ENCODE data around the gene GPATCH2. TPM values are rescaled to one million over a fixed set of nuclear protein-coding genes. Genes with fewer than 3 reads are reported as not detected.
"Not testable (repeated sequence)": the region's sequence is repeated elsewhere in the genome, so short reads cannot be mapped to it uniquely, and the experiment has no call there.

GPATCH2 gene
- total and polyA plus RNA-seq, 2 donors (not counting 1 experiment from before 2014, with no cell fraction given) = 4.7 to 14.7 TPM

GRCh38 chr1:217388522-217389065 lies 242.3 kb downstream of the GPATCH2 start:
- no peak overlapping the region for H3K9ac ChIP-seq (ENCODE audit: low read length)
- ChIA-PET POLR2A (no interaction called here), CTCF (no interaction called here)
- H2AFZ ChIP-seq (ENCODE audit: insufficient read depth, low read depth, low read length, poor library complexity, severe bottlenecking) = no peak overlapping the region
- 94% methylated on average over 4 of the region's 9 CpGs for WGBS (ENCODE audit: insufficient coverage)
- no peak overlapping the region for H3K27ac Mint-ChIP-seq
- peaks cover 0 to 3% (median 0%) of the 10 kb centered on the region in 3 donors for H3K9me3 ChIP-seq (ENCODE audit: control extremely low read depth in 1 of 3, control insufficient read depth in 2 of 3, insufficient read depth in 1 of 3, low read length in 2 of 3)
- intact Hi-C loops (cut with micrococcal nuclease) = no loop called here
- DNase-seq = no peak
- no peaks in the 10 kb centered on the region for H3K27me3 Mint-ChIP-seq
- ATAC-seq (ENCODE audit: low read depth) = no peak
- H4K20me1 ChIP-seq (ENCODE audit: control insufficient read depth, insufficient read depth, low read length, poor library complexity, severe bottlenecking) = no peaks in the 10 kb centered on the region
- TF ChIP-seq CTCF (IDR thresholded peaks at IDR 0.05) = no peak
- no peak for TF ChIP-seq EZH2 (IDR thresholded peaks at IDR 0.05; ENCODE audit: borderline replicate concordance, insufficient read depth, low read depth, low read length, poor library complexity, severe bottlenecking)
- no peaks in the 10 kb centered on the region for H3K4me1 Mint-ChIP-seq
- no peak overlapping the region for H3K4me2 ChIP-seq (replicated peaks; ENCODE audit: low read depth, low read length, poor library complexity, severe bottlenecking)
- H3K4me1 ChIP-seq (ENCODE audit: control insufficient read depth in 2 of 2, insufficient read depth in 2 of 2, low read length in 2 of 2) = no peaks in the 10 kb centered on the region
- H3K9me3 Mint-ChIP-seq (ENCODE audit: insufficient read depth) = peaks cover 11% of the 10 kb centered on the region
- H3K27ac ChIP-seq (ENCODE audit: low read length in 2 of 2) = no peak overlapping the region
- no peaks in the 10 kb centered on the region for H3K79me2 ChIP-seq (ENCODE audit: control insufficient read depth, insufficient read depth, low read length)
- no peak overlapping the region for H3K4me3 Mint-ChIP-seq
- H3K4me3 ChIP-seq (ENCODE audit: control extremely low read depth in 1 of 5, extremely low read depth in 1 of 5, insufficient read depth in 1 of 5, low read depth in 2 of 5, low read length in 4 of 5) = no peak overlapping the region
- H3K27me3 ChIP-seq (replicated peaks in 1 of 4; ENCODE audit: control extremely low read depth in 1 of 4, control insufficient read depth in 3 of 4, insufficient read depth in 4 of 4, low read length in 3 of 4) = no peaks in the 10 kb centered on the region
- H3K36me3 ChIP-seq (replicated peaks in 1 of 2; ENCODE audit: control extremely low read depth in 1 of 2, control insufficient read depth in 1 of 2, extremely low read depth in 1 of 2, insufficient read depth in 2 of 2, low read length in 1 of 2) = no peaks in the 10 kb centered on the region

- CTCF ChIA-PET; intact Hi-C loops (cut with micrococcal nuclease); H3K36me3 ChIP-seq (replicated peaks in 1 of 2; ENCODE audit: control extremely low read depth in 1 of 2, control insufficient read depth in 1 of 2, extremely low read depth in 1 of 2, insufficient read depth in 2 of 2, low read length in 1 of 2); H3K9ac ChIP-seq (ENCODE audit: low read length); POLR2A ChIA-PET; H4K20me1 ChIP-seq (ENCODE audit: control insufficient read depth, insufficient read depth, low read length, poor library complexity, severe bottlenecking); H3K4me3 Mint-ChIP-seq; H3K79me2 ChIP-seq (ENCODE audit: control insufficient read depth, insufficient read depth, low read length); H3K4me3 ChIP-seq (ENCODE audit: control extremely low read depth in 1 of 5, extremely low read depth in 1 of 5, insufficient read depth in 1 of 5, low read depth in 2 of 5, low read length in 4 of 5); H3K27ac Mint-ChIP-seq; H2AFZ ChIP-seq (ENCODE audit: insufficient read depth, low read depth, low read length, poor library complexity, severe bottlenecking); H3K27me3 ChIP-seq (replicated peaks in 1 of 4; ENCODE audit: control extremely low read depth in 1 of 4, control insufficient read depth in 3 of 4, insufficient read depth in 4 of 4, low read length in 3 of 4); ATAC-seq (ENCODE audit: low read depth); H3K4me2 ChIP-seq (replicated peaks; ENCODE audit: low read depth, low read length, poor library complexity, severe bottlenecking); DNase-seq; H3K27me3 Mint-ChIP-seq; H3K27ac ChIP-seq (ENCODE audit: low read length in 2 of 2); H3K9me3 ChIP-seq (ENCODE audit: control extremely low read depth in 1 of 3, control insufficient read depth in 2 of 3, insufficient read depth in 1 of 3, low read length in 2 of 3); H3K4me1 ChIP-seq (ENCODE audit: control insufficient read depth in 2 of 2, insufficient read depth in 2 of 2, low read length in 2 of 2); H3K4me1 Mint-ChIP-seq: not testable (repeated sequence)
- WGBS (ENCODE audit: insufficient coverage) = 39% methylated on average over 2 of the region's 2 CpGs
- H3K9me3 Mint-ChIP-seq (ENCODE audit: insufficient read depth) = peaks cover 14% of the 10 kb centered on the region
Measured at GRCh38 chr1:217381773-217382172, 249.1 kb downstream of the GPATCH2 start.

- H3K27ac ChIP-seq (ENCODE audit: low read length in 2 of 2); H3K79me2 ChIP-seq (ENCODE audit: control insufficient read depth, insufficient read depth, low read length); H3K27me3 ChIP-seq (replicated peaks in 1 of 4; ENCODE audit: control extremely low read depth in 1 of 4, control insufficient read depth in 3 of 4, insufficient read depth in 4 of 4, low read length in 3 of 4); H2AFZ ChIP-seq (ENCODE audit: insufficient read depth, low read depth, low read length, poor library complexity, severe bottlenecking); H3K4me3 Mint-ChIP-seq; H3K4me1 ChIP-seq (ENCODE audit: control insufficient read depth in 2 of 2, insufficient read depth in 2 of 2, low read length in 2 of 2); H3K27me3 Mint-ChIP-seq; H3K4me3 ChIP-seq (ENCODE audit: control extremely low read depth in 1 of 5, extremely low read depth in 1 of 5, insufficient read depth in 1 of 5, low read depth in 2 of 5, low read length in 4 of 5); H3K4me1 Mint-ChIP-seq; H3K36me3 ChIP-seq (replicated peaks in 1 of 2; ENCODE audit: control extremely low read depth in 1 of 2, control insufficient read depth in 1 of 2, extremely low read depth in 1 of 2, insufficient read depth in 2 of 2, low read length in 1 of 2); H3K27ac Mint-ChIP-seq; CTCF ChIA-PET; H3K9ac ChIP-seq (ENCODE audit: low read length); H3K9me3 Mint-ChIP-seq (ENCODE audit: insufficient read depth); ATAC-seq (ENCODE audit: low read depth); H3K4me2 ChIP-seq (replicated peaks; ENCODE audit: low read depth, low read length, poor library complexity, severe bottlenecking); DNase-seq; intact Hi-C loops (cut with micrococcal nuclease); POLR2A ChIA-PET; H4K20me1 ChIP-seq (ENCODE audit: control insufficient read depth, insufficient read depth, low read length, poor library complexity, severe bottlenecking); H3K9me3 ChIP-seq (ENCODE audit: control extremely low read depth in 1 of 3, control insufficient read depth in 2 of 3, insufficient read depth in 1 of 3, low read length in 2 of 3): not testable (repeated sequence)
- 85% methylated on average over 5 of the region's 5 CpGs for WGBS (ENCODE audit: insufficient coverage)
Measured at GRCh38 chr1:217379804-217380203, 251.1 kb downstream of the GPATCH2 start.
